Mesodermal cell (in vitro differentiated cells): Measurements from ENCODE around the gene IARS2. TPM values are rescaled to one million over a fixed set of nuclear protein-coding genes. Genes with fewer than 3 reads are reported as not detected.
A peak's percentile ranks its signal among the peaks of the same experiment; 100 is the strongest.

ENCODE experiments used
- H3K27ac ChIP-seq: 2 replicates; pipeline ENCODE4 v1.7.0; 2013; ENCODE audit warnings: mild to moderate bottlenecking, low read depth, low read length, moderate library complexity; ENCODE audit not compliant: severe bottlenecking
- H3K36me3 ChIP-seq: 2 replicates; pipeline ENCODE4 v1.7.1; 2013; ENCODE audit warnings: mild to moderate bottlenecking, low read length, moderate library complexity; ENCODE audit not compliant: control insufficient read depth, insufficient read depth
- H3K4me1 ChIP-seq: one replicate; pipeline ENCODE4 v1.7.1; 2013; ENCODE audit warnings: mild to moderate bottlenecking, low read length; ENCODE audit not compliant: insufficient read depth, control insufficient read depth, poor library complexity, severe bottlenecking
- H3K4me3 ChIP-seq: 2 replicates; pipeline ENCODE4 v1.7.0; 2013; ENCODE audit warnings: low read length, control low read depth, mild to moderate bottlenecking; ENCODE audit not compliant: insufficient read depth, poor library complexity, severe bottlenecking; ENCODE audit errors: extremely low read depth
- H3K9me3 ChIP-seq: 2 replicates; pipeline ENCODE4 v1.7.1; 2013; ENCODE audit warnings: mild to moderate bottlenecking, low read length, moderate library complexity; ENCODE audit not compliant: control insufficient read depth
- WGBS, 2 experiments: methylation state at CpG; one replicate each; pipeline ENCODE4 v1.1.5; 2013; ENCODE audit warnings: missing lambda C conversion rate in 2 of 2; ENCODE audit not compliant: insufficient coverage in 2 of 2; 5-methylcytosine and 5-hydroxymethylcytosine counted together
- polyA plus RNA-seq, 2 experiments: library from polyadenylated mRNA; stranded (reverse); fragments of 50-300 nt; gene quantifications; one replicate each; pipeline ENCODE4 v1.2.3, GENCODE V29; 2013

IARS2 gene
- 77.1 TPM for polyA plus RNA-seq (2013, experiment 1 of 2)
- 80.2 TPM for polyA plus RNA-seq (2013, experiment 2 of 2)

DNA sequence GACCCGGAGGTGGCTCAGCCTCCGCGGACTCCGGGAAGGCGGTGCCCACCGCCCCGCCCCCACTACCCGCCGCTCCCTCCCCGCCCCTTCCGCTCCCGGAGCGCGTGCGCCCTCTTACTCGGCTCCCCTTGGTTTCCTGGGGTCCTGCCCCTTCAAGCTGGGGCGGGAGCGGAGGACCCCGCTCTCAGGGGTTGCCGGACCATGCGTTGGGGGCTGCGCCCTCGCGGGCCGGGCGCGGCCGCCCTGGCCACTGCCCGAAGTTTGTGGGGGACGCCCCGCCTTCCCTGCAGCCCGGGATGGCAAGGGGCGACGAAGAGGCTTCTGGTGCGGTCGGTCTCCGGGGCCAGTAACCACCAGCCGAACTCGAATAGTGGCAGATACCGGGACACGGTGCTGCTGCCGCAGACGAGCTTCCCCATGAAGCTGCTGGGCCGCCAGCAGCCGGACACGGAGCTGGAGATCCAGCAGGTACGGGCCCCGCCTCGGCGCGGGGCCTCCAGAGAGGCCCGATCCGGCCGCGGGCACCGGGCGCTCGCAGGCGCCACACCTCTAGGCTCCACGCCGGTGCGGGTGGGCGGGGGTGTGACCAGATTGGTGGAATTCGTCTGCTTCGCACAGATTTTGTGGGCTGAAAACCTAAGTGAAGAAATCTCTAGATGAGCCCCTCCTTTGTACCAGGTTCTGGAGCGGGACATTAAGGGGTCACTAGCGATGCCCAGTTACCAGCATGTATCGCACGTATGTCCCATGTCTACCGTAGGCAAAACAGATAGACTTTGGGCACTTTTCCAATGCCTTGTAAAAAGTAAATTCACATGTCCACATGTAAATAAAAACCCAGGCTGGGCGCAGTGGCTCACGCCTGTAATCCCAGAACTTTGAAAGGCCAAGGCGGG, at the start of gene IARS2:
Gene IARS2 (plus strand): TSS at position 117 of the 896 bp plus-strand sequence. CDS start 85 bp downstream, at position 202.
- 4% methylated on average over 44 to 52 of the region's 73 CpGs for WGBS, 2 experiments
- Histone ChIP-seq H3K9me3 (no peaks in the 10 kb centered on the region), H3K4me3 (peak within 1 kb of the TSS; percentile 86), H3K36me3 (peaks cover 31% of the 10 kb centered on the region), H3K4me1 (no peaks in the 10 kb centered on the region), H3K27ac (peak within 1 kb of the TSS; percentile 62)

DNA sequence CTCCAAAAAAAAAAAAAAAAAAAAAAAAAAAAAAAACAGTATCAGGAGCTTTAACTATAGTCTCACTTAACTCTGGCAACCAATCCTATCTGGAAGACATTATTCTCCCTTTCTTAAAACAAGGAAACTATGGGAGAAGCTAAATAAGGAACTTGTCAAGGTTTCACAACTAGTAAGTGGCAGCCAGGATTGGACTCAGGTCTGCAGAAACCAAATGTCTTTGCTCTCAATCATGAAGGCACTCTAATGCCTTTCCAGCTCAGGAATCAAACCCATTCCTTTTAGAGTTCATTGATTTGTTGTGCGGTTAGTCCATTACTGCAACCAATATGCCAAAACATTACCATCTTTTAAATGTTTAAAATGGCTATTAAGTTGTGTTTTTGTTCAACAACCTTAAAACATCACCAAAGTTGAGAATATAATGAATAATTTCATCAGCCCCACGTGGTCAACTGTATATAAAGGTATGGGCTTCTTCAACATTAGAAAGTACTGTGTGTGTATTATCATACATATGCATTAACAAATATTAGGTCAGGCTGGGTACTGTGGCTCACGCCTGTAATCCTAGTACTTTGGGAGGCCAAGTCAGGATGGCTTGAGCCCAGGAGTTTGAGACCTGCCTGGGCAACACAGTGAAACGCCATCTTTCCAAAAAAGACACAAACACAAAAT, 49.1 kb upstream of the IARS2 start:
- WGBS, 2 experiments: 100% methylated on average over 1 of the region's 4 CpGs

DNA sequence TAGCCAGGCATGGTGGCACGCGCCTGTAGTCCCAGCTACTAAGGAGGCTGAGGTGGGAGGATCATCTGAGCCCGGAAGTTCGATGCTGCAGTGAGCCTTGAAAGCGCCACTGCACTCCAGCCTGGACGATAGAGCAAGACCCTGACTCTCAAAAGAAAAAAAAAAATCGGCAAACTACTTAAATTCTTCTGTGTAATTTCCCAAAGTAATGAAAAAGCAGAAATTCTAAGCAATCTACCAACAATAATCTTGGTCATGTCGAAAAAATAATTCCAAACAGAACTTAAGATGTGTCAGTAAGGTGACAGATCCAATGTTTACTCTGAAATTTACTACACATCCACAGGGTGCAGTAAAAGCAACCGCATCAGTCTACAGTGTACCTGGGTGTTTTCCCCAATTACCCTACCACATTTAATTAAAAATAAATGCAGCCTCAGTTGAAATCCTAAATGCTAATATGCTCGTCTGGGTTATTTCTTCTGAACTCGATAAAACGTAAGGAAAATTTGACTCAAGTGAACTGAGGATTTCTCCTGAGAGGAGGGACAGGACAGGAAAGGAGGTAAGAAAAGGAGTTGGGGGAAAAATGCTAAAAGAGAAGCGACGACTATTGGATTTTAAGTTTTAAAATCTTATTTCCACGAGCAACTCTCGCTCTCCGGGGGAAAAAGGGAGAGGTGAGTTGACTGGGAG, 48.4 kb upstream of the IARS2 start:
- peak overlapping the region; percentile 95 for H3K4me3 ChIP-seq
- WGBS, 2 experiments: 22 to 38% methylated on average over 8 to 14 of the region's 17 CpGs
- H3K27ac ChIP-seq: peak overlapping the region; percentile 84
- H3K36me3 ChIP-seq: peaks cover 11% of the 10 kb centered on the region
- H3K9me3 ChIP-seq: no peaks in the 10 kb centered on the region
- peaks cover 5% of the 10 kb centered on the region for H3K4me1 ChIP-seq

More for the DNA sequence above, 49.1 kb upstream of the IARS2 start:
- Histone ChIP-seq H3K4me1 (peaks cover 5% of the 10 kb centered on the region), H3K4me3 (peak overlapping the region; percentile 95), H3K36me3 (peaks cover 18% of the 10 kb centered on the region), H3K27ac (no peak overlapping the region), H3K9me3 (no peaks in the 10 kb centered on the region)

DNA sequence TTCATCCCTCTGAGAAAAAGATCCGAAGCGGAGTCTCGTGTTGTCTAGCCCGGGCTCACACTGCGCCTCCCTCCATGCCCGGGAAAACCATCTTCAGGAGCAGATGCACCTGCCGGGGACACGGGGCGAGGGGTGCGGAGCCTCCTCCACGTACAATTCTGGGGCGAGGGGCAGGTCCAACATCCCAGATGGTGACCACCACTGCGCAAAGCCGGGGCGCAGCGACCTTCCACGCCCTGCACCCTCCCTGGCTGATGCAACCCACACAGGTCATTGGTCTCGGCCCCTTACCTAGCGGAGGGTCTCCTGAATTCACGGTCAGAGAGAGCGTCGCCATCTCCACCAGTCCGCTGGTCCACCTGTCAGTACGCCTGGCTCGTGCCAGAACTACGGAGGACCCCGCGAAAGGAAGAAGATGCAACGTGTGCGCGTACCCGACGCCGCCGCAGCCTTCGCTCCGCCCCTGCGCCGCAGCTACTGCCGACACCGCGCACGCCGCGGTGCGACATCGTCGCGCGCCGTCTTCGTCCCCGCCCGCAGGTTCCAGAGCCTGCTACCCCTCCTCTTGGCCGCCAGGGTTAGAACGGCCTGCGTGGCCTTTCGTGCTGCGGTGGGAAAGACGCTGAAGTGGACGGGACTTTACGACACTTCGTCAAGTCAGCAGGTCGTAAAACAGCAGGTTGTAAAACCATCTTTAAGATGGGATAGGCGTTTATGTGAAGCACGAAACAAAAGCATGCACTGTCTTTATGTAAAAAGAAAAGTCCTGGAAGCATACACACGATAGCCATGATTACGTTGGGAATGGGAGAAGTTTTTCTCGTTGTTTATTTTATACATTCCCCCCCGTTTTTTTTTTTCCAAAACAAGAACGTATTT, 47.6 kb upstream of the IARS2 start, which contains the start of gene EPRS1:
Gene EPRS1 (minus strand): TSS at position 454 of the 879 bp plus-strand sequence. CDS start 117 bp downstream, at position 337.
- Histone ChIP-seq H3K4me3 (peak within 1 kb of the TSS; percentile 95), H3K36me3 (peaks cover 6% of the 10 kb centered on the region), H3K27ac (peak within 1 kb of the TSS; percentile 84), H3K9me3 (no peaks in the 10 kb centered on the region), H3K4me1 (peaks cover 5% of the 10 kb centered on the region)
- 0% methylated on average over 56 to 61 of the region's 71 CpGs for WGBS, 2 experiments

DNA sequence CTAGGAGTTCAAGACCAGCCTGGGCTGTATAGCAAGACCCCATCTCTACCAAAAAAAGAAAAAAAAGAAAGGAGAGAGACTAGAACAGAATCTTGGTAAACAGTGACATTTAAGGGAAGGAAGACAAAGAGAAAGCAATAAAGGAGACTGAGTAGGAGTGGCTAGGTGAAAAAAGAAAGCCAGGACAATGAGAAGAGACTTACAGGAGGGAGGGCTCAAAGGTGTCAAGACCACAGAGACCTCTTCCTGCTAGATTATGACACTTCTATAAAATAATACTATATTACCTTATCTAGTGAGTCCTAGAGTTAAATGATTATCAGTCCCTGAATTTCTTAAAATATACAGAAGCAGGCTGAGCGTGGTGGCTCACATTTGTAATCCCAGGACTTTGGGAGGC, 37.6 kb upstream of the IARS2 start:
- no peak overlapping the region for H3K4me3 ChIP-seq
- peaks cover 8% of the 10 kb centered on the region for H3K36me3 ChIP-seq
- no peak overlapping the region for H3K27ac ChIP-seq
- no peaks in the 10 kb centered on the region for H3K4me1 ChIP-seq
- H3K9me3 ChIP-seq: no peaks in the 10 kb centered on the region
- 100% methylated on average over 1 of the region's 1 CpG for WGBS, 2 experiments

DNA sequence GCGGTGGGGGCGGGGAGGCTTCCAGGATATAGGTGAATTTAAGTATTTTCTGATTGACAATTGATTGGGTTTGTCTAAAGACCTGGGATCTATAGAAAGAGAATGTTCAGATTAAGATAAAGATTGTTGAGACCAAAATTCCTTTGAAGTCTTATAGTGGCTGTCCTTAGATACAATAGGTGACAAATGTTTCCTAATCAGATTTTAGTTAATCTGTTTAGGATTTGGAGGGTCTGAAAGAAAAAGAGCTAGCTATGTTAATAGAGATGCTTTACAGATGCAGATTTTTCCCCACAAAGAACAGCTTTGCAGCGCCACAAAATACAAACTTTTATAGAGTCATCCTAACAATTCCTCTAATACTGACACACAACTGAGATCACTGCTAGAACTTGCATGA, 33.1 kb upstream of the IARS2 start:
- 60% methylated on average over 2 of the region's 3 CpGs; no CpG with 5 or more reads in 1 of the 2 experiments for WGBS, 2 experiments
- no peak overlapping the region for H3K27ac ChIP-seq

DNA sequence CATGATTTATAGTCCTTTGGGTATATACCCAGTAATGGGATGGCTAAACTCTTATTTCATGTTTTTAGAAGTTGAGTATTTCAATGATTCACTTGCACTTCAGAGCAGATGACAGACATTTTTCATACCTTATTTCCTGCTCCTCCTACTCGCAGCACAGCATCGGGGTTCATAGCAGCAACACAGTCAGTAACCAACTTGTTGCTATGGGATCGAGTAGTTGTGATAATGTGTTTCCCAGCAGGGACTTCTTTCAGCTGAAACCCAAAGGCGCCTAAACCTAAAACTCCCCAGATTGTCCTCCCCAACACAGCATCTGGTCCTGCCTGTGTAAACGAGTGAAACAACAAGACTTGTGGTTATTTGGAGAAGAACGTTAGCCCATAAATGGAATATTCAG, 31.3 kb upstream of the IARS2 start:
- H3K36me3 ChIP-seq: peaks cover 33% of the 10 kb centered on the region

More for the DNA sequence above, 33.1 kb upstream of the IARS2 start:
- H3K9me3 ChIP-seq: no peaks in the 10 kb centered on the region
- H3K36me3 ChIP-seq: peaks cover 29% of the 10 kb centered on the region
- no peaks in the 10 kb centered on the region for H3K4me1 ChIP-seq
- no peak overlapping the region for H3K4me3 ChIP-seq

DNA sequence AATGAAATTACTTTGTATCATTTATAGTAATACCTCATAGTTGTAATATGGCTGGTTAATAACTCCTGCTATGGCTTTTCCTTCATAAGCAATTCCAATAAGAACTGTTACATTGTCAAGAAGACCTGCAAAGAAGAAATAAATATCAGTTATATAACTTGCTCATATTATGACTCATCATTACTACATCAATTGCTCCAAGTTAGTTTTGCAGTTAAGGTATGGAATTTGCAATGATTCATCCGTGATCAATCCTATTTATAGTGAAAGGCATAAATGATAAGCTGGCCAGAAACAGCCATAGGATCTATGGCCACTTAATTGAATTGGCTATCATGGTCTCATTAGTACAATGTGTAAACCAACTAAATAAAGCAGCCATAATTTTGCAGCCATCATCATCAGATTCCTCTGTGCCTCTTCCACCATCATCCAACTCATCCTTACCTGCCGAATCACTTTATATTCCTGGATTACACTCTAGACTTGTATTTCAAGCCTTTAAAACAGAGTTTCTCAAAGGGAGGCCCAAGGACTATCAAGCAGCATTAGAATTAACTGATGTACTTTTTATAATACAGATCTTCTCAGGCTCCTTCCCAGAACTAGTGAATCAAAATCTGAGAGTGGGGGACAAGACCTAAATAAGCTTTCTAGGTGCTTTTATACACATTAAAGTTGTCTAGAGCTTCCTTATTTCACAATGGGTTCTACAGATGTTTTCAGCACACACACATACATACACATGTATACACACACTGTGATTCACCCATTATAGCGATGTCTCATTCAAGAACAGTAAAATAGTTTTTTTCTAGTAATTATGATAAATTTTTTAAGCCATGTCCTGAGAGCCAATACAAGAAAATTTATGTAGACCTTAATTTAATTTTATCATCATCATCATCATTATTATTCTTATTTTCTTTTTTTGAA, 26.4 kb upstream of the IARS2 start:
- Histone ChIP-seq H3K4me1 (no peaks in the 10 kb centered on the region), H3K4me3 (no peak overlapping the region), H3K27ac (no peak overlapping the region), H3K36me3 (peaks cover 33% of the 10 kb centered on the region), H3K9me3 (no peaks in the 10 kb centered on the region)
- 100% methylated on average over 1 of the region's 3 CpGs; no CpG with 5 or more reads in 1 of the 2 experiments for WGBS, 2 experiments

More for the DNA sequence above, 31.3 kb upstream of the IARS2 start:
- no peaks in the 10 kb centered on the region for H3K4me1 ChIP-seq
- no CpG with 5 or more reads among the region's 6 CpGs for WGBS, 2 experiments
- H3K4me3 ChIP-seq: no peak overlapping the region
- H3K27ac ChIP-seq: no peak overlapping the region
- no peaks in the 10 kb centered on the region for H3K9me3 ChIP-seq
